Pons (tissue), 1 donor: ENCODE data around the gene PLAC9.
"Not testable (repeated sequence)": the region's sequence is repeated elsewhere in the genome, so short reads cannot be mapped to it uniquely, and the experiment has no call there.

Experiments
- DNase-seq: peaks from one replicate; pipeline ENCODE4 v3.0.0-alpha.2; 2016; ENCODE audit warnings: low spot score

The PLAC9 gene, protein sequence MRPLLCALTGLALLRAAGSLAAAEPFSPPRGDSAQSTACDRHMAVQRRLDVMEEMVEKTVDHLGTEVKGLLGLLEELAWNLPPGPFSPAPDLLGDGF

DNA sequence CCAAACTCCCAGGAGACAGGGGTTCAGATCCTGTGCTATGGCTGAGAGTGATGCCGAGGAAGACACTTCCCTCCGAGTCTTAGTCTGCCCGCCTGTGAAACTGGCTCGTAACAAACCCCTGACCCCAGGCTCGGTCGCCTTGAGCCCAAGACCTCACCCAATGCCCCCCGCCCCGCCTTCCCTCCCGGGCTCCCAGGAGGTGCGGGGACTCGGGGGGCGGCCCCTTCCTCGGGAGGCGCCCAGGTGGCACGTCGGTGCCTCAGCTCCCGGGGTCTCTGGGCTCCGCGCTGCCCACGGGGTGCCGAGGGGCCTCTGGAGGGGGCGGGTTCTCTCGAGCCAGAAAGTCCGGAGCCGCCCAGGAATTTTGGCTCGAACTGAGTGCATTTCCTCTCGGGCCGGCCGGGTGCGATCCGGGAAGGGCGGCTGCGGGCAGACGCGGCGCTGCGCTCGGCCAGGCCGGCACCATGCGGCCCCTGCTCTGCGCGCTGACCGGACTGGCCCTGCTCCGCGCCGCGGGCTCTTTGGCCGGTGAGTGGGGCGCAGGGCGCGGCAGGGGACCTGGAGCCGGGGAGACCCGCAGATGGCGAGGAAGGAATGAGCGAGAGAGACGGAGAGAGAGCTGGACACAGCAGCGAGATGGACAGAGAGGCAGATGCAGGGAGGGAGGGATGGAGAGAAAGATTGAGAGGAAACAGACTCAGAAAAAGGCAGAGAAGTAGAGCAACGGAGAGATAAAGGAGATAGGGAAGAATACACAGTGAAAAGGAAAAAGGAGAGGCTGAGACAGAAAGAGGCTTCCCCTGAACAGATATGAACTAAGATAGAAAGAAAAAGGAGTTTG is at the start of gene PLAC9:
PLAC9 (plus strand) TSS at position 432 of the 841 bp plus-strand sequence; CDS start at position 465, 33 bp downstream.
- no peak for DNase-seq

DNA sequence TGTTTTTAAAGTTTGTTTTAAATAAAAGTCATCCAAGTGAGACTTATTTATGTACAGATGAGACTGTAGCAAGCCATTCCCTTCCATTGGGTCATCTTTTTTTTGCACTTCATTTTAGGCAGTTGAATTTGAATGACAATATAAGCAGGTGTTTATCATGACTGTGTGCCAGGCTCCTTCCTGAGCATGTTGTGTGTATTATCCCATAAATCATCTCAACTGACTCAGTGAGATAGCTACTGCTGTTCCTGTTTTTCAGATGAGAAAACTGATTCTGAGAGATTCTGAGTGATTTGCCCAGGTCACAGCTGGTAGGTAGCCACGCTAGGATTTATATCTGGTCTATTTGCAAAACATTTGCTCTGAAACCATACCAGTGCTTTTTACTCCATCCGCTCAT is 42.4 kb upstream of the PLAC9 start:
- no peak for DNase-seq

DNA sequence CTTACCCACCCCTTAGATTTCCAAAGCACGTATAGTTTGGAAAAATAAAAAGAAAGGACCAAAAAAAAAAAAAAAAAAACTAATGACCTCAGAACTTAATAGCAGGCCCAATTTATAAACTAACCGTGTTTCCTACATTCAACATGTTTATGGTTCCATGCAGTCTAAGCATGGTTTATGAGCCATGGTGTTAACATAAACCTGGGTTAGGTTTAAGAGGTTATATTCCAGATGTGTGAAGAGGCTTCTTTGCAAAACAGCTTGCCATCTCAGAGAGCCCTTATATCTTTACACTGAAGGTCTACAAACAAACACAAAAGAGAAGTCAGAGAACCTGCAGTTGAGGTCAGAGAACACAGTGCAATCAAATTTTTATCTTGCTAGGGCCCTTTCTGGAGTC is 38.3 kb upstream of the PLAC9 start:
- DNase-seq = no peak

DNA sequence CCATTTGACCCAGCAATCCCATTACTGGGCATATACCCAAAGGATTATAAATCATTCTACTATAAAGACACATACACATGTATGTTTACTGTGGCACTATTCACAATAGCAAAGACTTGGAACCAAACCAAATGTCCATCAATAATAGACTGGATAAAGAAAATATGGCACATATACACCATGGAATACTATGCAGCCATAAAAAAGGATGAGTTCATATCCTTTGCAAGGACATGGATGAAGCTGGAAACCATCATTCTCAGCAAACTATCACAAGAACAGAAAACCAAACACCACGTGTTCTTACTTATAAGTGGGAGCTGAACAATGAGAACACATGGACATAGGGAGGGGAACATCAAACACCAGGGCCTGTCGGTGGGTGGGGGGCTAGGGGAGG is 34.3 kb upstream of the PLAC9 start:
- not testable (repeated sequence) for DNase-seq

DNA sequence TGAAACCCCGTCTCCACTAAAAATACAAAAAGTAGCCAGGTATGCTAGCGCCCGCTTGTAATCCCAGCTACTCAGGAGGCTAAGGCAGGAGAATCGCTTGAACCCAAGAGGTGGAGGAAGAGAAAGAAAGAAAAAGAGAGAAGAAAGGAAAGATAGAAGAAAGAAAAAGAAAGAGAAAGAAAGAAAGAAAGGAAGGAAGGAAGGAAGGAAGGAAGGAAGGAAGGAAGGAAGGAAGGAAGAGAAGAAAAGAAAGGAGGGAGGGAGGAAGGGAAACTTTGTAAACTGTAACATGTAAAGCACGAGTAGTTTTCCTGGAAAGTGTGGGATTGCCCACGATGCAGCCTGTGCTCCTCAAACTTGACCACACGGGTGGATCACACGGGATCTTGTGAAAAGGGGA is 33.2 kb upstream of the PLAC9 start:
- not testable (repeated sequence) for DNase-seq

DNA sequence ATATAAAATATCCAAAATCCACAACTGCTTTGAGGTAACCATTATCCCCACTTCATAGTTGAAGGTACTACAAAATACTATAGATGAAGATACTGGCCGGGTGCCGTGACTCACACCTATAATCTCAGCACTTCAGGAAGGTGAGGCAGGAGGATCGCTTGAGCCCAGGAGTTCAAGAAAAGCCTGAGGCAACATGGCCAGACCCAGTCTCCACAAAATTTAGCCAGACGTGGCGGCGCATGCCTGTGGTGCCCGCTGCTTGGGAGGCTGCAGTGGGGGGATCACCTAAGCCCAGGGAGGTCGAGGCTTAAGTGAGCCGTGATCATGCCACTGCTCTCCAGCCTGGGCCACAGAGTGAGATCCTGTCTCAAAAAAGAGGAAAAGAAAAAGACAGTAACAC is 32.4 kb upstream of the PLAC9 start:
- no peak for DNase-seq

DNA sequence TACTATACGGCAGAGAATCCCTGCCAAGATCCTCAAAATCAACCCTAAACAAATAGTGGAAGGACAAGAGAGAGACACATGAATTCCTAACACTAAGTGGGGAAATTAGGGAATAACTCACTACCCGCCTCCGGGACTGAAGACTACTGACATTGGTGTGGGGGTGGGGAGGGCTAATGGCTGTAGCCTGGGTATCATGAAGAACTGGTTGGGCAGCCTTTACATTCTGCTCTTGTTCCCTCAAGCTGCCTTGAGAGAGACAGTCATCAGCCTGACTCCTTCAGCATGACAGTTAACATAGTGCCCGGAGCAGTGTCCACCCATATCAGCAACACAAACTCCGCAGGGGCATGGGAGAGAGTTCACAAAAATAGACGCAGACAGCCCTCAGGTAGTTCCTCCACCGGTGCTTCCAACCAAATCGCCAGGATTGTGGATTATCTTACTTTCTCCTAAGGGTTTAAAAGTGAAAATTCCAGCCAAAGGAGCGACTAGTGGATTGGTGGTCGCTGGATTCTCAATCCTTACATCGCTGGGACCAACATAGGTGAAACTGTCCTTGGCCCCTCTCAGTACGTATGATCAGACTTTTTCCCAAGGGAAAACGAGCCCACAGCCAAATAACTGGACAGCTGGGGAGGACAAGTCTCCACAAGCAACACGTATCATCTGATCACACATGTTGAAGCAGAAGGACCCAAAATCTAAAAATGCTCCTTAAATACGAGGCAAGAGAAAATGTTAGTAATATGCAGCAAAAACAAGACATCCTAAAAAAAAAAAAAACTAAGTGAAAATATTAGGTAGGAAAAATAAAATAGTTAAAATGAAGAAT is 31.5 kb upstream of the PLAC9 start:
- DNase-seq = no peak

DNA sequence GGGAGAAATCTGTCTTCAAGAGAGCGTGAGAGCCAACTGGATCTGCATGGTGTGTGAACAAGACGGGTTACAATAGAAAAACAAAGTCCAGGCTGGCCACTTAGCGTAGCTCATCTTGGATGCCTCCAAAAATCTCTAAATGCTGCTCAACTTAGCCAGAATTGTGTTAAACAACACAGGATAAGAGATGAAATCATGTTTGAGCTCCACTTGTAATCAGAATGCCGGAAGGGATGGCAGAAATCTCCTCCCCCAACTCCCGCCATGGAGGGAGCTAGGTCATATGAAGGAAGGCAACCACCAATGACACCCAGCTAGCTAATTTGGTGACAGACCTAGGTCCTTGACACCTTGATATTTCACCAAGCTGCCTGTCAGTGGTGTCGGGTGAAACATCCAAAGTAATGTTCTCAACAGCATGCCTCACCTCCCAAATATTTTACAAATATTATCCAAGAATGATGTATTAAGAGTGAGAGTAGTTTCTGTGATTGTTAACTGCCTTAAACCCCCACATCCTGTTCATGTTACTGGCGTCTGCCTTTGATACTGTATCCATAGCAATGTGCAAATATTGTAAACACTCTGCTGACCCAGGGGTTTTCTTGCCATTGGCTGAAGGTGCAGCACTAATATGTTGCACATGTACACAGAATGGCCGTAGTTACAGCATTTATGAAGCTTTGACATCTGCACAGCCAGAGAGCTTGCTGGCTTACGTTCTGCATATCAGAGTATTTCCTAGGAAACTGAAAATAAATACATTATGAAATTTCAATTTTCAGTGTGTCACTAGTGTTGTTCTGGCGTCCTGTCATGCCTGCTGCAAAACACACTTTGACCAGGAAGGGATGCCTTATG is 28.2 kb upstream of the PLAC9 start:
- no peak for DNase-seq

DNA sequence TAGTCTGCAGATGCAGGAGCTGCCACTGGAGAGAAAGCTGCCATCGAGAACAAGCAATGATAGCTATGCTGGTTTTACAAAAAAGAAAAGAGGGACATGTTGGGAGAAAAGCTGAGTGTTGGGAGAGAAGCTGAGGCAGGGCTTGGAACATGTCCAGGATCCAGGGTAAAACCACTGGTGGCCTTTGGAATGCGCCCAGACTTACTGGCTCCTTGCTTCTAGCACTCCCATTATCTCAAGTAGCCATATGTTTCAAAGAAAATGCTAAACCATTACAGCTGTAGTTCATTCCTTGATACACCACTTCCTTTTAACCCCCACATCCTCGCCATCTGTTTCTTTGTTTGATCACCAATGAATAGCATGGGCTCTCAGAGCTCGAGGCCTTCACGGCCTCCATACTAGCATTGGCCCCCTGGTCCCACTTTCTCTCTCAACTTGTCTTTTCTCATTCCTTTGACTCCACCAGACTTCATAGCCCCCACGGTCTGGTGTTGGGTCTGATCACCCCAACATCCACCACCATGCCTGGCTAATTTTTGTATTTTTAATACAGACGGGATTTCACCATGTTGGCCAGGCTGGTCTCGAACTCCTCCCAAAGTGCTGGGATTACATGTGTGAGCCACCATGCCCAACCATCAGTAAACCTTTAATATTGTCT is 23.8 kb upstream of the PLAC9 start:
- no peak for DNase-seq

DNA sequence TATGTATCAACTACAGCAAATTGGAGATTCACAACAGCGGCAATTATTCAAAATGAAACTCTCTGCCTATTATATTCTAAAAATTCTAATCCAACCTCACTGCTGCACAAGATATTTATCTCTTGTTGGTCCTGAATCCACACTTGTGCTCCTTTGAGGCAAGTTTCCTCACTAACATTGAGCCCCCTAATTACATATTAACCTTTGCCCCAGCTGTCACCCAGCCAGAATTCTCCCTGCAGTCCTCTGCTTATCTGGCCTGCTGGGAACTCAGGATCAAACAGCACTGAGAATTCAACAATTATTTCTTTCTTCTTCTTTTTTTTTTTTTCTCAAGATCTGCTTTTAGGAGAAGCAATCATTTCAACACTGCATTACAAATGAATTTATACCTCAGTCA is 21.5 kb upstream of the PLAC9 start:
- no peak for DNase-seq

DNA sequence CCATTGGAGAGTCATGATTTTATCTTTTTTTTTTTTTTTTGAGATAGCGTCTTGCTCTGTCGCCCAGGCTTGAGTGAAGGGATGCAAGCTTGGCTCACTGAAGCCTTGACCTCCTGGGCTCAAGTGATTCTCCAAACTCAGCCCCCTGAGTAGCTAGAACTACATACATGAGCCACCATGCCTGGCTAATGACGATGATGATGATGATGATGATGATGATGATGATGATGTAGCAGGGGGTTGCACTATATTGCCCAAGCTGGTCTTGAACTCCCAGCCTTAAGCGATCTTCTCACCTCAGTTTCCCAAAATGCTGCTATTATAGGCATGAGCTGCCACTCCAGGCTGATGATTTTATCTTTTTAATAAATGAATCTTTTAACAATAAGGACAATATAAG is 13.9 kb upstream of the PLAC9 start:
- DNase-seq = no peak

DNA sequence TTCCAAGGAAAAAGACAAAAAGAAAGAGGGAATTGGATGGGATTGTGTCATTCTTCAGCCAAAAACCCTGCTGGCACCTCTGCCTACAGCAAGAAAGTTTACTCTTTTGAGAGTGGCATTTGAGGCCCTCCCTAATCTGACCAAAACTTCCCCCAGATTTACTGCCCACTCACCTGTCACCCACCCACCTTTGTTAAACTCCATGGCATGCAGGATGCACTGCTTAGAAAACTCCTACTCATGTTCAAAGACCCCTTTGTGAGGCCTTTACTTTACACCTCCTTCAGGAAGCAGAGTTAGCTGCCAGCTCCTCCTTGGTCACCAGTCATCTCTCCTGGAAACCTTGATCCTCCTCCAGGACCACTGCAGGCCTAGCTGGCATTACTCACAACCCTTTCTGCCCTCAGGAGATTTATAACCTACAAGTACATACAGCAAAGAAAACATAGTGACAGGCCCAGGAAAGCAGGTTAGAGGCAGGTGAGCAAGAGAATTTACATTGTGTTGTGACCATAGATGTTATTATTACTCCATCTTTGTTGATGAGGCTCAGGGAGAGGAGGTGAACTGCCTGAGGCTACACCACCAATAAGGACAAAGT is 10.3 kb upstream of the PLAC9 start:
- DNase-seq = no peak

DNA sequence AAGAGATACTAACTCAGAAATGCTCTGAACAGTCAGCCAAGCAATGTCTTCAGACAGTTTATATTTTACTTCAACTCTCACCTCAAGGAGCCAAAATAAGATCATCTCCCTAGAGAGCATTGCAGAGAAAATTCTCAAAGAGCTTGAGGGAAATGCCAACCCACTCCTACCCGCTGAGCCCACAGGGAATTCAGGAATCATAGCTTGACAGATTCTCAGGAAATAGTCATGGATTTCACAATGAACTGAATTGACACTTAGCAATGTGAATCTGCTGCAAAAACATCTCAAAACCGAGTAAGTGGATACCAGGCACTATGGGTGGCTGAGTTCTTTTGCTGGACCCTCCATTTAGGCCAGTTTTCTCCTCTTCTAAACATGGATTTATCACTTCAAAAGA is 9.8 kb upstream of the PLAC9 start:
- no peak for DNase-seq

DNA sequence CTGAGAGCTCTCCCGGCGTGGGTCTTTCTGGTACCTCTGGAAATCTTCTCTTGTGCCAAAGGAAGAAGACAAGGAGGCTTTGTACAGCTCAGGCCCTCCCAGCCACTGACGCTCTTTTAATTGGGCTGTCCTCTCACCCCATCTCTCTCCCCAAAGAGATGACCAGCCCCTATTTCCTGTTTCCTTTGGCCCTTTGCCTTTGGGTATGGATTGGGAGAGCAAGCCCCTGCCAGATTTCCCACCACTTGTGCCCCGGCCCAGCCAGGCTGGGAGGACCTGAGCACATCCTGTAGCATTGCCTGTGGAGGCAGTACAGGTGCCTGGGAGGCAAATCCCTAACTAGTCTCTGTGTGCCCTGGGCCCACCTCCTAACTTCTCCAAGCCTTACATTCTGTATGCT is 5.7 kb upstream of the PLAC9 start:
- no peak for DNase-seq

DNA sequence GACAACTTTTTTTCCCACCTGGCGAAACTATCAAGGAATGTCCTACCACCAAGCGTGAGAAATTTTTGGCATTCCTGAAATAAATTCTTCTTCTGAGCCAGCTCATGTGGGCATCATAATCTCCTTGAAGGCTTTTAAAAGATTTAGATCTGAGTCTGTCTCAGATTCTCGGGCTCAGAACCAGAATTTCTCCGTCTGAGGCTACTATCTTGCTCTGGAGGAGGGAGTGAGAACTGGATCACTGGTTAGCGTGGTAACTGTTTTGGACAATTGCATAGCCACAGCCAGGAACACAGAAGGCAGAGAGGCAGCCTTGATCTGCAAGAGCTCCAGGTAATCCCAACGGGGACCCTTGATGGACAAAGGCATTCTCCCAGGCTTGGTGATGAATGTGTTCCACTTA is 1.0 kb upstream of the PLAC9 start:
- DNase-seq = no peak

DNA sequence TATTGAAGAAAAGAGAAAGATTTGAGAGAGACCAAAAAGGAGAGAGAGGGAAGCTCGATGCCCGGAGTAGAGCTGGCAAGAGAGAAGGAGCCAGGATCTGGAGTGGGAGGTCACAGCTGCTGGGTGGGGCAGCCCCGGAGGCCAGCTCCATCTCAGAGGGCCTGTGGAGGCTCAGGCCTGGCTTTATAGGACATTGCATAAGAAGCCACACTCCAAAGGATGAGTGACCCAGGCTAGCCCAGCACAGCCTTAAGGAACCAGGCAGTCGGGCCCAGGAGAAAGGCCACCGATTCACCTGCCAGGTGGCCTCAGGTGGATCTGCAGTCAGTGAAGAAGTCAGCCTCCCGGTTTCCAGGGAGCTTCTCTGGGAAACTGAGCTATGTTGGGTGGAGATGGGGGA is 676 bp downstream of the PLAC9 start:
- no peak for DNase-seq

DNA sequence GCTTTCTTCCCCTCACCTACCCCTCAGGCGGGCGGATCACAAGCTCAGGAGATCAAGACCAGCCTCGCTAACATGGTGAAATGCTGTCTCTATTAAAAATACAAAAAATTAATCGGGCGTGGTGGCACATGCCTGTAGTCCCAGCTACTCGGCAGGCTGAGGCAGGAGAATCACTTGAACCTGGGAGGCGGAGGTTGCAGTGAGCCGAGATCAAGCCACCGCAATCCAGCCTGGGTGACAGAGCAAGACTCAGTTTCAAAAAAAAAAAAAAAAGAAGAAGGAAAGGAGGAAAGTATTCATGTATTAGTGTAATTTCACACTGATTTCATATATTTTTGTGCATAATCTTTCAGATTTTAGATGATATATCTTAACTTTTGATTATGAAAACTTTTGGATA is 1.2 kb downstream of the PLAC9 start:
- not testable (repeated sequence) for DNase-seq

DNA sequence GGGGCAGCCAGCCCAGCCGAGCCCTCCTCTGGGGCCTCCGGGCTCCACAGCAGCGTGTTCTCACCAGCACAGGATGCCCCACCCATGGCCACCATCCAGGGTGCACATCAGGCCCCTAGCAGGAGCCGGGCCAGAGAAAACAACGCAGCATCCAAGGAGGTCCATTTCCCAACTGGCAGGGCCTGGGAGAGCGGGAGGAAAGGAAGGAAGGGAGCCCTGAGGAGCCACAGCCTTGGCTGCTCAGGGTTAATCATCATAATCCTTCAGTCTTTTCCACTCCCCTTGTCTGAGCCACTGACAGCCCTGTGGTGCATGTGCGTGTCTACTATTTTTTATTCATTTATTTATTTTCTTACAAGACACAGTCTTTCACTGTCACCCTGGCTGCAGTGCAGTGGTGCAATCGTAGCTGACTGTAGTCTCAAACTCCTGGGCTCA is 3.6 kb downstream of the PLAC9 start:
- DNase-seq = no peak

DNA sequence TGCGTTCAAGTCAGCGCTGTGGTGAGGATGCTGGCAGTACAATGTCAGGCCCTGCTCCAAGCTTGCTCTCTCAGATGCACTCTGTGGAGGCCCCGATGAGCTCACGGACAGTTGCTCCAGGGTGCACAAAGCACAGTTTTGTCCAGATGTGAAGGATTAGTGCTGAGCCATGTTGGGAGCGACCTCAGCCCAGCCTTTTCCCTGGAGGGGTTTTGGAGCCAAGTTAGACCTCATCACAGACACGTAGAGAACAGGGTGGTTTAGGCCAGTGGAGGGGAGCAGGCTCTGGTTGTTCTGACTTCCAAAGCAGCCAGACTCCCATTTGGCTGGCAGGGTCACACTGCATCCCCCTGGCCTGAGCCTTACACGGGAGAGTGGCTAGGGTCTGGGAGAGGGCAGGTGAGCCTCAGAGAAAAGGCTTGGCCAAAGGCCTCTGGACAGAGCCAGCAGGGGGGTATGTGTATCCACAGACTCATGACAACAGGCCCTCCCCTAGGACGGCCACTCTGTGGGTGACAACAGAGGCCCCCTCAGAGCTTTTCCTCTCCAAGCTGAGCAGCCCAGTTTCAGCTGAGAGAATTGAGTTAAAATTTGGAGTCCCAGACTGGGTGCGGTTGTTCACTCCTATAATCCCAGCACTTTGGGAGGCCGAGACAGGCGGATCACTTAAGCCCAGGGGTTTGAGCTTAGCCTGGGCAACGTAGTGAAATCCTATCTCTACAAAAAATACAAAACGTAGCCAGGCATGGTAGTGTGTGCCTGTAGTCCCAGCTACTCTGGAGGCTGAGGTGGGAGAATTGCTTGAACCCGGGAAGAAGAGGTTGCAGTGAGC is 4.7 kb downstream of the PLAC9 start:
- DNase-seq = no peak

DNA sequence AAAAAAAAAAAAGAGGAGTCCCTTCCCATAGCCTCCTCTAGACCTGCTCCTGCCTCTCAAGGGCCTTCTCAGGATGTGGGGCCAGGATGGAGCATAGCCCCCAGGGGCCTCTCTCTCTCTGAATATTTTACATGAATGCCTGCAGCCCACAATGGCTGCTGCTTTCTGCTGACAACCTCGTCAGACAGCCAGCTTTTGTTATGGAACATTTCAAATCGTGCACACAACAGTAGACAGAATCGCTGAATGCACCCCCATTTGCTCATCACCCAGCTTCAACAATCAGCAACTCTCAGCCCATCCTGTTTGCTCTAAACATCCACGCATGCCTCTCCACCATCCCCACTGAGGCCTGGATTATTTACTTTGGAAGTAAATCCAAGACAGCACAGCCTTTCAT is 5.4 kb downstream of the PLAC9 start:
- DNase-seq = no peak
